HCT116 (cell line): Measurements from ENCODE around the gene GPR3. TPM values are rescaled to one million over a fixed set of nuclear protein-coding genes. Genes with fewer than 3 reads are reported as not detected.

Experiments used
- ATAC-seq: fragments of 200-7000 bp; cut with Tn5 transposase; 2 replicates; pipeline ENCODE4 v1.9.1; 2020; ENCODE audit warnings: mild to moderate bottlenecking, moderate library complexity
- BruUV-seq: library from RNA; stranded (reverse); fragments of 400-500 nt; replicated peaks from 2 replicates; lab custom pipeline; 2021; lab: Mats Ljungman, UMichigan
- CTCF ChIA-PET: fragments of 300-600 bp; sonication (Branson Sonifier 250); formaldehyde crosslinking; loops from one replicate; lab custom pipeline; 2021; ENCODE audit warnings: antibody characterized with exemption; lab: Charles Lee
- POLR2A ChIA-PET: fragments of 300-600, 350-600 bp; sonication (Branson Sonifier 250); formaldehyde crosslinking; loops from one replicate; lab custom pipeline; 2021; ENCODE audit warnings: antibody characterized with exemption; lab: Charles Lee
- RAD21 ChIA-PET, 2 experiments: fragments of 300-600 bp; sonication (Branson Sonifier 250); formaldehyde crosslinking; loops; one replicate each; lab custom pipeline; 2023; ENCODE audit warnings: low total read pairs in 2 of 2; ENCODE audit not compliant: uncharacterized antibody in 2 of 2, unreplicated experiment in 2 of 2, low non-redundant PET in 1 of 2; lab: Charles Lee
- DNase-seq: peaks from one replicate; pipeline ENCODE4 v3.0.0-alpha.2; 2010; ENCODE audit warnings: low read depth, low spot score
- H2AFZ ChIP-seq: fragments of 200-600 bp; shearing (Covaris generic), sonication (generic); 2 replicates; pipeline ENCODE4 v1.6.1; 2017; ENCODE audit warnings: low read depth, mixed run types, mixed read lengths, antibody characterized with exemption, low read length; ENCODE audit not compliant: poor library complexity, severe bottlenecking
- H3K27ac ChIP-seq: 2 replicates; pipeline ENCODE4 v1.5.1; 2012; ENCODE audit warnings: low read depth, low read length
- H3K27me3 ChIP-seq: fragments of 200-600 bp; sonication (generic); 2 replicates; pipeline ENCODE4 v1.6.1; 2016; ENCODE audit warnings: mixed run types, low read length, mixed read lengths; ENCODE audit not compliant: insufficient read depth
- H3K36me3 ChIP-seq, 2 experiments: fragments of 200-500 bp in 1 of 2; fragments of 200-600 bp in 1 of 2; sonication (Bioruptor generic) in 1 of 2; sonication (generic) in 1 of 2; 2 replicates each; pipeline versions ENCODE4 v1.5.1 to v1.6.1; 2014 to 2016; ENCODE audit warnings: low read length in 2 of 2, inconsistent platforms in 1 of 2, mixed read lengths in 1 of 2, mixed run types in 1 of 2; ENCODE audit not compliant: insufficient read depth in 2 of 2, control insufficient read depth in 1 of 2
- H3K4me1 ChIP-seq, 2 experiments: fragments of 200-600 bp in 1 of 2; sonication (generic) in 1 of 2; 2 replicates each; pipeline versions ENCODE4 v1.5.1 to v1.6.1; 2012 to 2017; ENCODE audit warnings: low read length in 2 of 2, inconsistent platforms in 1 of 2, mild to moderate bottlenecking in 1 of 2, mixed read lengths in 1 of 2, mixed run types in 1 of 2, moderate library complexity in 1 of 2; ENCODE audit not compliant: insufficient read depth in 2 of 2, control insufficient read depth in 1 of 2
- H3K4me2 ChIP-seq: fragments of 200-600 bp; sonication (generic); 2 replicates; pipeline ENCODE4 v1.6.1; 2017; ENCODE audit warnings: mixed run types, low read length, mixed read lengths
- H3K4me3 ChIP-seq, 2 experiments: fragments of 200-600 bp in 1 of 2; sonication (generic) in 1 of 2; replicated peaks in 1 of 2; 2 replicates each; pipeline ENCODE4 v1.5.1; 2011 to 2016; ENCODE audit warnings: low read length in 2 of 2, control low read depth in 1 of 2, low read depth in 1 of 2, mild to moderate bottlenecking in 1 of 2, mixed read lengths in 1 of 2, mixed run types in 1 of 2
- H3K79me2 ChIP-seq: fragments of 200-600 bp; sonication (generic); 2 replicates; pipeline ENCODE4 v1.6.1; 2017; ENCODE audit warnings: mild to moderate bottlenecking, mixed run types, low read length, moderate library complexity, mixed read lengths; ENCODE audit not compliant: insufficient read depth
- H3K9ac ChIP-seq: fragments of 200-600 bp; sonication (generic); 2 replicates; pipeline ENCODE4 v1.6.1; 2016; ENCODE audit warnings: low read length, mixed read lengths
- H3K9me2 ChIP-seq: fragments of 200-600 bp; sonication (generic), shearing (Covaris generic); 2 replicates; pipeline ENCODE4 v1.6.1; 2017; ENCODE audit warnings: mixed run types, mild to moderate bottlenecking, moderate library complexity; ENCODE audit not compliant: insufficient read depth
- H3K9me3 ChIP-seq, 2 experiments: fragments of 200-500 bp in 1 of 2; fragments of 200-600 bp in 1 of 2; sonication (Bioruptor generic) in 1 of 2; sonication (generic) in 1 of 2; 2 replicates each; pipeline ENCODE4 v1.6.1; 2014 to 2017; ENCODE audit warnings: low read length in 2 of 2, mixed read lengths in 2 of 2, inconsistent platforms in 1 of 2, low read depth in 1 of 2, mild to moderate bottlenecking in 1 of 2, mixed run types in 1 of 2, moderate library complexity in 1 of 2; ENCODE audit not compliant: control insufficient read depth in 1 of 2, insufficient read depth in 1 of 2
- H4K20me1 ChIP-seq: fragments of 200-600 bp; sonication (generic), shearing (Covaris generic); 2 replicates; pipeline ENCODE4 v1.6.1; 2017; ENCODE audit warnings: mixed run types, mild to moderate bottlenecking, moderate library complexity; ENCODE audit not compliant: insufficient read depth
- ATF3 ChIP-seq: IDR thresholded peaks from 2 replicates; pipeline ENCODE4 v1.6.1; 2012
- CBX3 ChIP-seq: IDR thresholded peaks from 2 replicates; pipeline ENCODE4 v1.6.1; 2012; ENCODE audit warnings: low read depth
- CEBPB ChIP-seq: IDR thresholded peaks from 2 replicates; pipeline ENCODE4 v1.6.1; 2012; ENCODE audit warnings: low read depth
- CTCF ChIP-seq, 3 experiments: fragments of 200-600 bp in 1 of 3; sonication (generic) in 1 of 3; IDR thresholded peaks in 2 of 3; conservative IDR thresholded peaks in 1 of 3; 2 replicates each; pipeline ENCODE4 v1.5.1; 2012 to 2017; ENCODE audit warnings: low read depth in 2 of 3, low read length in 2 of 3, antibody characterized with exemption in 1 of 3, borderline replicate concordance in 1 of 3, control low read depth in 1 of 3, mild to moderate bottlenecking in 1 of 3, mixed read lengths in 1 of 3, mixed run types in 1 of 3, moderate library complexity in 1 of 3; ENCODE audit not compliant: insufficient read depth in 1 of 3
- ELF1 ChIP-seq: IDR thresholded peaks from 2 replicates; pipeline ENCODE4 v1.6.1; 2012; ENCODE audit warnings: low read depth, borderline replicate concordance
- EZH2 ChIP-seq: fragments of 200-600 bp; sonication (generic); IDR thresholded peaks from 2 replicates; pipeline ENCODE4 v1.6.1; 2017; ENCODE audit warnings: antibody characterized with exemption, mixed run types
- FOSL1 ChIP-seq: IDR thresholded peaks from 2 replicates; pipeline ENCODE4 v1.6.1; 2012; ENCODE audit warnings: low read depth
- JUND ChIP-seq: IDR thresholded peaks from 2 replicates; pipeline ENCODE4 v1.6.1; 2012
- RAD21 ChIP-seq: IDR thresholded peaks from 2 replicates; pipeline ENCODE4 v1.6.1; 2012; ENCODE audit warnings: low read depth, mild to moderate bottlenecking
- REST ChIP-seq: IDR thresholded peaks from 2 replicates; pipeline ENCODE4 v1.6.1; 2012; ENCODE audit warnings: low read depth
- SIN3A ChIP-seq: IDR thresholded peaks from 2 replicates; pipeline ENCODE4 v1.6.1; 2012; ENCODE audit warnings: low read depth
- SP1 ChIP-seq: IDR thresholded peaks from 2 replicates; pipeline ENCODE4 v1.6.1; 2012; ENCODE audit warnings: low read depth
- ZBTB33 ChIP-seq: IDR thresholded peaks from 2 replicates; pipeline ENCODE4 v1.6.1; 2011; ENCODE audit warnings: mild to moderate bottlenecking, low read length, moderate library complexity; ENCODE audit not compliant: insufficient replicate concordance; ENCODE audit errors: extremely low read depth
- ZFX ChIP-seq: fragments of 450-650 bp; IDR thresholded peaks from 2 replicates; pipeline ENCODE4 v1.6.1; 2017
- intact Hi-C: fragments of 100-400 bp; cut with micrococcal nuclease; formaldehyde crosslinking; loops from 2 replicates; pipeline ENCODE4 v1.10.0; 2022
- total RNA-seq: library from RNA; stranded (reverse); gene quantifications from one replicate; pipeline ENCODE4 v1.2.1, GENCODE V29; 2021; ENCODE audit not compliant: unreplicated experiment

The GPR3 gene
- total RNA-seq, 1 experiment from 2014 or later, result 2.8 TPM

GRCh38 chr1:27413004-27413403 is 20.6 kb downstream of the GPR3 start:
- H4K20me1 ChIP-seq, result no peaks in the 10 kb centered on the region
- no peaks in the 10 kb centered on the region for H3K79me2 ChIP-seq
- ATAC-seq (no peak), DNase-seq (no peak)
- H3K4me1 ChIP-seq, result no peaks in the 10 kb centered on the region
- H3K9me2 ChIP-seq, result no peaks in the 10 kb centered on the region
- H3K4me3 ChIP-seq, result no peak overlapping the region
- no peak overlapping the region for H3K27ac ChIP-seq
- POLR2A ChIA-PET, result no interaction called here
- H3K9me3 ChIP-seq, result no peaks in the 10 kb centered on the region
- H3K27me3 ChIP-seq, result no peaks in the 10 kb centered on the region
- RAD21 ChIA-PET, result no interaction called here
- intact Hi-C loops, result no loop called here
- peaks cover 61 to 70% of the 10 kb centered on the region in 2 experiments for H3K36me3 ChIP-seq
- CTCF ChIA-PET, result no interaction called here
- no peak overlapping the region for H2AFZ ChIP-seq
- H3K4me2 ChIP-seq, result no peak overlapping the region
- H3K9ac ChIP-seq, result no peak overlapping the region
- no peak for TF ChIP-seq EZH2
- BruUV-seq, result no TSS peak

GRCh38 chr1:27414091-27414490 is 21.7 kb downstream of the GPR3 start:
- no peaks in the 10 kb centered on the region for H3K27me3 ChIP-seq
- no TSS peak for BruUV-seq
- ChIA-PET CTCF (no interaction called here), RAD21 (no interaction called here), POLR2A (no interaction called here)
- H3K9me3 ChIP-seq, result no peaks in the 10 kb centered on the region
- intact Hi-C loops, result no loop called here
- DNase-seq (no peak), ATAC-seq (no peak)
- H3K36me3 ChIP-seq, result peaks cover 63 to 67% of the 10 kb centered on the region in 2 experiments
- no peak overlapping the region for H3K9ac ChIP-seq
- H3K79me2 ChIP-seq, result 0 out of 2 replicates have a peak, but pooled peaks cover 3% of the 10 kb centered on the region
- no peaks in the 10 kb centered on the region for H3K9me2 ChIP-seq
- no peak overlapping the region for H3K4me3 ChIP-seq
- no peak overlapping the region for H3K27ac ChIP-seq
- no peak overlapping the region for H3K4me2 ChIP-seq
- H4K20me1 ChIP-seq, result no peaks in the 10 kb centered on the region
- H3K4me1 ChIP-seq, result no peaks in the 10 kb centered on the region
- H2AFZ ChIP-seq, result no peak overlapping the region
- TF ChIP-seq REST, result no peak
- no peak for TF ChIP-seq JUND
- no peak for TF ChIP-seq SIN3A
- no peak for TF ChIP-seq ZBTB33
- no peak for TF ChIP-seq CEBPB
- no peak for TF ChIP-seq ATF3
- no peak for TF ChIP-seq FOSL1
- no peak for TF ChIP-seq RAD21
- no peak for TF ChIP-seq SP1
- TF ChIP-seq ZFX, result no peak
- TF ChIP-seq CBX3, result no peak
- no peak for TF ChIP-seq ELF1
- no peak for TF ChIP-seq CTCF (IDR thresholded peaks at IDR 0.05 in 2 of 3, conservative IDR thresholded peaks at IDR 0.05 in 1 of 3; ENCODE audit: borderline replicate concordance in 1 of 3, insufficient read depth in 1 of 3, low read depth in 2 of 3, low read length in 2 of 3)
